IMR-90 (cell line): ENCODE results near the gene PPM1K. TPM values are rescaled to one million over a fixed set of nuclear protein-coding genes. Genes with fewer than 3 reads are reported as not detected.

Experiments
- ATAC-seq: fragments of 200-7000 bp; cut with Tn5 transposase; 2 replicates; pipeline ENCODE4 v1.9.1; 2020; ENCODE audit warnings: low read depth, mild to moderate bottlenecking, moderate library complexity
- BruUV-seq: library from RNA; stranded (reverse); fragments of 400-500 nt; replicated peaks from 2 replicates; lab custom pipeline; 2021; lab: Mats Ljungman, UMichigan
- CTCF ChIA-PET: fragments of 300-600 bp; formaldehyde crosslinking; extraction: SDS; loops from one replicate; lab custom pipeline; 2021; ENCODE audit warnings: antibody characterized with exemption; lab: Yijun Ruan, JAX
- POLR2A ChIA-PET: fragments of 300-600 bp; sonication (Branson Sonifier 250); formaldehyde crosslinking; loops from one replicate; lab custom pipeline; 2022; ENCODE audit warnings: antibody characterized with exemption; ENCODE audit not compliant: unreplicated experiment; lab: Charles Lee
- DNase-seq: peaks from one replicate; pipeline ENCODE4 v3.0.0; 2013
- H2AFZ ChIP-seq: replicated peaks from 2 replicates; pipeline ENCODE3; 2013; ENCODE audit warnings: low read length, mild to moderate bottlenecking; ENCODE audit not compliant: poor library complexity
- H2AK5ac ChIP-seq: 2 replicates; pipeline ENCODE4 v1.6.1; 2013; ENCODE audit warnings: low read depth, low read length, inconsistent platforms
- H2AK9ac ChIP-seq: replicated peaks from 2 replicates; pipeline ENCODE3; 2013; ENCODE audit warnings: mild to moderate bottlenecking, low read depth, low read length, moderate library complexity; ENCODE audit not compliant: poor library complexity
- H2BK120ac ChIP-seq: 2 replicates; pipeline ENCODE4 v1.6.1; 2013; ENCODE audit warnings: low read depth, low read length, inconsistent platforms
- H2BK15ac ChIP-seq: 3 replicates; pipeline ENCODE4 v1.6.1; 2013; ENCODE audit warnings: low read depth, low read length, inconsistent platforms
- H2BK20ac ChIP-seq: 2 replicates; pipeline ENCODE4 v1.6.1; 2013; ENCODE audit warnings: low read depth, mild to moderate bottlenecking, inconsistent platforms, low read length, moderate library complexity
- H2BK5ac ChIP-seq: 2 replicates; pipeline ENCODE4 v1.6.1; 2013; ENCODE audit warnings: mild to moderate bottlenecking, low read depth, low read length, inconsistent platforms; ENCODE audit not compliant: poor library complexity, severe bottlenecking
- H3K14ac ChIP-seq: replicated peaks from 2 replicates; pipeline ENCODE4 v1.6.1; 2013; ENCODE audit warnings: low read depth, low read length, inconsistent platforms
- H3K18ac ChIP-seq: 2 replicates; pipeline ENCODE4 v1.6.1; 2013; ENCODE audit warnings: low read depth, low read length, control low read depth
- H3K23ac ChIP-seq: 2 replicates; pipeline ENCODE4 v1.6.1; 2013; ENCODE audit warnings: low read depth, low read length, inconsistent platforms
- H3K27ac ChIP-seq: 2 replicates; pipeline ENCODE4 v1.5.1; 2013; ENCODE audit warnings: mild to moderate bottlenecking, control low read depth, low read length; ENCODE audit not compliant: insufficient read depth
- H3K27me3 ChIP-seq: 2 replicates; pipeline ENCODE4 v1.6.1; 2013; ENCODE audit warnings: low read length; ENCODE audit not compliant: control insufficient read depth, insufficient read depth
- H3K36me3 ChIP-seq: 2 replicates; pipeline ENCODE4 v1.6.1; 2013; ENCODE audit warnings: low read length, mixed read lengths; ENCODE audit not compliant: control insufficient read depth, insufficient read depth
- H3K4ac ChIP-seq: 2 replicates; pipeline ENCODE4 v1.6.1; 2013; ENCODE audit warnings: low read depth, low read length, inconsistent platforms
- H3K4me1 ChIP-seq: 2 replicates; pipeline ENCODE4 v1.6.1; 2013; ENCODE audit warnings: low read length, mixed read lengths; ENCODE audit not compliant: control insufficient read depth, insufficient read depth
- H3K4me2 ChIP-seq: 2 replicates; pipeline ENCODE4 v1.6.1; 2013; ENCODE audit warnings: low read depth, mild to moderate bottlenecking, control low read depth, low read length, moderate library complexity
- H3K4me3 ChIP-seq: 2 replicates; pipeline ENCODE4 v1.5.1; 2013; ENCODE audit warnings: low read depth, mild to moderate bottlenecking, control low read depth, low read length, moderate library complexity; ENCODE audit not compliant: insufficient read depth
- H3K56ac ChIP-seq: 2 replicates; pipeline ENCODE4 v1.6.1; 2013; ENCODE audit warnings: low read length, inconsistent platforms; ENCODE audit not compliant: insufficient read depth; ENCODE audit errors: extremely low read depth
- H3K79me1 ChIP-seq, 2 experiments: 2 replicates each; pipeline ENCODE4 v1.6.1; 2013; ENCODE audit warnings: low read length in 2 of 2, inconsistent platforms in 1 of 2, low read depth in 1 of 2
- H3K9ac ChIP-seq: 2 replicates; pipeline ENCODE4 v1.6.1; 2013; ENCODE audit warnings: low read depth, low read length, control low read depth
- H3K9me1 ChIP-seq: 2 replicates; pipeline ENCODE4 v1.6.1; 2013; ENCODE audit warnings: low read length, inconsistent platforms; ENCODE audit not compliant: insufficient read depth
- H3K9me3 ChIP-seq: 2 replicates; pipeline ENCODE4 v1.6.1; 2013; ENCODE audit warnings: low read length; ENCODE audit not compliant: control insufficient read depth, insufficient read depth
- H4K20me1 ChIP-seq: 2 replicates; pipeline ENCODE4 v1.6.1; 2013; ENCODE audit warnings: low read length, inconsistent platforms; ENCODE audit not compliant: insufficient read depth
- H4K5ac ChIP-seq: 2 replicates; pipeline ENCODE4 v1.6.1; 2013; ENCODE audit warnings: mild to moderate bottlenecking, low read depth, low read length, control low read depth
- H4K8ac ChIP-seq, 2 experiments: 2 replicates each; pipeline ENCODE4 v1.6.1; 2013; ENCODE audit warnings: low read depth in 2 of 2, low read length in 2 of 2, control low read depth in 1 of 2, inconsistent platforms in 1 of 2
- H4K91ac ChIP-seq: 2 replicates; pipeline ENCODE4 v1.6.1; 2013; ENCODE audit warnings: low read depth, low read length, inconsistent platforms; ENCODE audit not compliant: insufficient read depth
- CEBPB ChIP-seq: IDR thresholded peaks from 2 replicates; pipeline ENCODE4 v1.6.1; 2012; ENCODE audit warnings: low read depth, low read length, improper control_type of control experiment
- CTCF ChIP-seq: conservative IDR thresholded peaks from 2 replicates; pipeline ENCODE4 v1.5.1; 2012; ENCODE audit warnings: mild to moderate bottlenecking, low read depth, low read length, improper control_type of control experiment
- MAFK ChIP-seq: IDR thresholded peaks from 2 replicates; pipeline ENCODE4 v1.6.1; 2012; ENCODE audit warnings: low read depth, low read length, improper control_type of control experiment
- MXI1 ChIP-seq: IDR thresholded peaks from 2 replicates; pipeline ENCODE4 v1.6.1; 2012; ENCODE audit warnings: low read depth, mild to moderate bottlenecking, low read length, moderate library complexity, borderline replicate concordance
- POLR2A ChIP-seq: IDR thresholded peaks from 2 replicates; pipeline ENCODE4 v1.6.1; 2012; ENCODE audit warnings: mild to moderate bottlenecking, low read depth, low read length
- WGBS, 2 experiments: methylation state at CpG; one replicate each; pipeline versions ENCODE4 v1.1.5 to v1.1.7; 2013; ENCODE audit warnings: missing lambda C conversion rate in 2 of 2; ENCODE audit not compliant: insufficient read length in 1 of 2; ENCODE audit errors: extremely low coverage in 2 of 2; 5-methylcytosine and 5-hydroxymethylcytosine counted together
- dilution Hi-C: fragments of 300-500 bp; cut with HindIII; formaldehyde crosslinking; loops from one replicate; pipeline ENCODE4 v1.14.3; 2018; ENCODE audit warnings: low sequenced_read_pairs; ENCODE audit not compliant: unreplicated experiment
- in situ Hi-C: fragments of 300-500 bp; cut with MboI; formaldehyde crosslinking; loops from 3 replicates; pipeline ENCODE4 v1.14.3; 2019; ENCODE audit warnings: low sequenced_read_pairs, inconsistent platforms, mixed read lengths
- intact Hi-C: fragments of 100-400 bp; cut with micrococcal nuclease; formaldehyde crosslinking; loops from 2 replicates; pipeline ENCODE4 v1.10.0; 2022
- polyA plus RNA-seq, 3 experiments: library from polyadenylated mRNA; depleted of rRNA; stranded (reverse); fragments of >200 nt; gene quantifications; 2 replicates each; pipeline ENCODE4 v1.2.3, GENCODE V29; 2012; ENCODE audit warnings: low replicate concordance in 1 of 3
- total RNA-seq: library from RNA; depleted of rRNA; stranded (reverse); fragments of >200 nt; gene quantifications from 2 replicates; pipeline ENCODE4 v1.2.3, GENCODE V29; 2012

Gene PPM1K
- total and polyA plus RNA-seq, 2 of the 4 experiments (the other 2 are of a cell fraction), result 6.1 to 11.5 TPM

- H3K9me3 ChIP-seq, result no peaks in the 10 kb centered on the region
- H3K36me3 ChIP-seq, result no peaks in the 10 kb centered on the region
- no peak overlapping the region for H2AK9ac ChIP-seq
- H3K18ac ChIP-seq, result no peak overlapping the region
- intact Hi-C loops, result no loop called here
- BruUV-seq, result no TSS peak
- H3K27me3 ChIP-seq, result peaks cover 5% of the 10 kb centered on the region
- H3K4me3 ChIP-seq, result no peak overlapping the region
- no peak overlapping the region for H3K9ac ChIP-seq
- no peaks in the 10 kb centered on the region for H3K9me1 ChIP-seq
- H3K23ac ChIP-seq, result no peak overlapping the region
- no peak overlapping the region for H3K4ac ChIP-seq
- WGBS, 2 experiments, result no CpG with 5 or more reads among the region's 1 CpG
- TF ChIP-seq CEBPB, result no peak
- no peak for TF ChIP-seq POLR2A
- TF ChIP-seq MAFK, result no peak
- TF ChIP-seq MXI1, result no peak
- no peak for TF ChIP-seq CTCF
- peak overlapping the region; percentile 61; the same call in 1 of the 2 replicates for H3K4me2 ChIP-seq
- no peak overlapping the region for H2AK5ac ChIP-seq
- 0 out of 2 replicates have a peak, but pooled peaks have one; percentile 21 for ATAC-seq
- H2BK5ac ChIP-seq, result no peak overlapping the region
- no peak overlapping the region for H2BK15ac ChIP-seq
- no peaks in the 10 kb centered on the region for H3K79me1 ChIP-seq
- no peak overlapping the region for H4K91ac ChIP-seq
- no peak overlapping the region for H2BK120ac ChIP-seq
- dilution Hi-C loops, result no loop called here
- H4K5ac ChIP-seq, result no peak overlapping the region
- ChIA-PET POLR2A (interaction anchor here (0.6 kb wide), 1 partner anchor 116 kb away, joined by 4 read pairs; no protein-coding TSS in a partner anchor), CTCF (interaction anchor here (0.6 kb wide), 1 partner anchor 295 kb away, joined by 5 read pairs; no protein-coding TSS in a partner anchor)
- H3K4me1 ChIP-seq, result 0 out of 2 replicates have a peak, but pooled peaks cover 3% of the 10 kb centered on the region
- no peak overlapping the region for H2BK20ac ChIP-seq
- no peak overlapping the region for H3K14ac ChIP-seq
- H4K20me1 ChIP-seq, result no peaks in the 10 kb centered on the region
- in situ Hi-C loops, result no loop called here
- no peak overlapping the region for H3K27ac ChIP-seq
- no peak for DNase-seq
- no peak overlapping the region for H2AFZ ChIP-seq
- H3K56ac ChIP-seq, result no peak overlapping the region
- no peak overlapping the region for H4K8ac ChIP-seq
These were observed 35.9 kb upstream of the PPM1K start for GRCh38 chr4:88320224-88320779.
